Suppressor macrophage (primary cell): Measurements from ENCODE around the gene NBEA.

Experiments
- DNase-seq, 4 experiments: peaks; one replicate each; pipeline ENCODE4 v3.0.0-alpha.2; 2020 to 2022

NBEA gene

DNA sequence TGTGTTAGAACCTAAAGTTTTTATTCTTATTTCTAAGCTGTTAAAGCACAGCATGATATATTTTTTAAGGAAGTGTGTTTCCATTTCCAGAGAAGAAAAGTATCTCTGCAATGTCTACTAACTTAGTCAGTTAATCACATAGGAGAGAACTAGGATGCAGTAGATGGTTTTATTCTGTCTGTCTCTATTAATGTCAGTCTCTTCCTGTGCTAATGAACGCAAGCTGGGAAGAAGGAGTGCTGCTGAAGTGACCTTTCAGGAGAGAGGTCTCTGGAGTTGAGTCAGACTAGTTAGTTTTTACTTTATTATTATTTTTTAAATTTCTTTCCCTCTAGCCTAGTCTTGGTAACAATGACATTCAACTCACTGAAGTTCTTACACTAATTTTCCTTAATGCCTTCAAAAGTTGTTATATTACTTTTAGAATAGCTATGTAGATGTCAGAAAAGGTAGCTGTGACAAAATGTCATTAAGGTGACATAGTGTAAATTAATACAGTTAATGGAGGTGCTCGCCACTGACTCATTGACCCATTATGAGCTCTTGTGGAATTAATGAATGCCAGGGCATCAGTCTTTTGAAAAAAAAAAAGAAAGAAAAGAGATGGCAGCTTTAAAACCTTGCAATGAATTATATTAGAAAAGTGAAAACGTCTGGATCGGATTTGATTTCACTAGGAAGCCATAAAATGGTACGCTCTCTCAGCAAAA is 654.4 kb downstream of the NBEA start:
- no peak for DNase-seq

- DNase-seq = no peak
These were observed 655.4 kb downstream of the NBEA start for GRCh38 chr13:35597451-35597850.

GRCh38 chr13:35598233-35598632 is 656.2 kb downstream of the NBEA start:
- no peak for DNase-seq

GRCh38 chr13:35598790-35599369 is 656.8 kb downstream of the NBEA start:
- DNase-seq = no peak

- DNase-seq = no peak
These were observed 657.3 kb downstream of the NBEA start for GRCh38 chr13:35599384-35599783.

DNA sequence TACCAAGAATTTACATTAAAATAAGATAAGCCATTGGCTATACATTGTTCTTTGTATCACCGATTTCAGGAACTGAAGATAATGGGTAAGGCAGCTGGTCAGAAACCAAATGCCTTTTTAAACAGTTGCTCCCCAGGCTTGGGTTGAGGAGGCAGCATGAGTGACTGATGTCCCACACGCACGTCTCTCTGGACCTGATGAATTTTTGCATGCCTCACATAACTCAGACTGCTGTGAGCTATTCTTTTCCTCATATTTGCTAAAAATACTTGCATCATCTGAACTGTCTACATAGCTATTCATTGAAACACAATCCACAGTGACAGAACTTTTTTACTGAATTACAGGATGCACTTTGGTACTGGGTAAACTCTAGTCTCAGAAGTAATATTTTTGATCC is 658.1 kb downstream of the NBEA start:
- DNase-seq = no peak

- no peak for DNase-seq
These were observed 661.7 kb downstream of the NBEA start for GRCh38 chr13:35603593-35604285.

- no peak for DNase-seq
These were observed 672.6 kb downstream of the NBEA start for GRCh38 chr13:35614666-35615065.

DNA sequence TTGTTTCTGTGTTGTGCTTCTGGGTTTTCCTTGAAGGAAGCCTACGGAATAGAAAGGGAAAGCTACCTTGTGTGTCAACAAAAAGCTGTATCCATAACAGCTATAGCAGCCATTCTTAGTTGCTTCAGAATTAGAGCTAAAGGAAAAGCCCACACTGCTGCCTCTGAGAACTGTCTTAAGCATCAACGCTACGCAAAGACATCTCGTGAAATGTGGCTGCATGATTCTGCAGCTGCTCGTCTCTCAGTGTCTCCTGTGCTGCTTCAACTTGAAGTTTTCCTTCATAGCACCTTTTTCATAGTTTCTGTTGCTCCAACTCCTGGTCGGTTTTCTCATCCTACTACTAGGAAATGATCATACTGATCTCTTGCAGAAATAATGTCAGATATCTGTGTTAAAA is 675.4 kb downstream of the NBEA start:
- no peak for DNase-seq

DNA sequence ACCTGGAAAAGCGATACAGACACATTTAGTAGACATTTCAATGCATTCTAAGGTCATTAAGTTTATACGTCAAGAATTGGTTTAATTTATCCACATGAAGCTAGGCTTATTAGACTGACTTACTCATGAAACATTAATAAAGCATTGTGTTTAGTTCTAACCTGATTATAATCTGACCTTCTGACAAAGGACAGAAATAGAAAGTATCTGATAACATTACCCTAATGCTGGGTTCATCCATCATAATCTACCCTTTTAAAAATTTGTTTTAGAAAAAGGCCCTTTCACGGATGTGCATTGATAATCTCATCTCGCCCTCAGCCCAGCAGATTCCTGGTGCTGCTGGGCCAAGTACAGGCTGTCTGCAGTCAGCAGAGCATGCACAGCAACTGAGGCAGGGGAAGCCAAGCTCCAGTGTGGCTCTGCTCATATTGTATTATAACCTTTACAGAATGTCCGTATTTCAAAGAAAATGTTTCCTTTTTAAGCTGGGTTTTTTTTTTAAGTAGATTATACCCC is 676.6 kb downstream of the NBEA start:
- no peak for DNase-seq

- DNase-seq = peak in 1 of 4 experiments; percentile 2
These were observed 679.9 kb downstream of the NBEA start for GRCh38 chr13:35621989-35622388.

- no peak for DNase-seq
These were observed 687.0 kb downstream of the NBEA start for GRCh38 chr13:35629026-35629425.

DNA sequence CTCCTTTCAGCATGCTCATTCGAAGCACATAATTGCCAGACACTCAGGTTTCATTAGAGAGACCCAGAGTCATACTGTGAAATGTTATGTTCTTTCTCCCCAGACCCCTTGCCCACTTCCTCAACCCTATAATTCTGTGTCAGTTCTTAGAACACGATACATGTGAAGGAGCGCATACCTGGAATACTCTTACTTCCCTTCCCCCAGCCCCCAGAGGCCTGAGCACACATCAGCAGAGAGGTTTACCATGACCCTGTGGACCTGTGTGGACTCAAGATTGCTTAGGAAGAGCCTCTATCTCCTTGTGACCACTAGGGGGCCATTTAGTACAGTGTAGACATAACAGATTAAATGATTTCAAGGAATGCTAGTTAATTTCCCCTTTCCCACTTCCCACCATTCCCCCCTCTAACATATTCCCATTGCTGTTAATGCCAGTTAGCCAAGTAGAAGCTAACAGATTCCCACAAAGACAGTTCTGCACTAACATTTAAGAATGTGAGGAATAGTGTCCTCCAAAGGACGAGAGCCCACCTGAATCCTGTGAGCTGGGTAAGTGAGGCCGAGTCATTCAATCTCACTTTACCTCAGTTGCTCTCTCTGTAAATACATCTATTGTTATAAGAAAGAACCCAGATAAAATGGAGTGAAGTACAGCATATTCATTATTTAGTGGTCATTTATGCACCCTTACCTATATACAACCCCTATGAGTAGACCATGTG is 688.6 kb downstream of the NBEA start:
- peak; percentile 7 to 69 (median 40) for DNase-seq

- no peak for DNase-seq
These were observed 689.6 kb downstream of the NBEA start for GRCh38 chr13:35631666-35632065.

- no peak for DNase-seq
These were observed 701.6 kb downstream of the NBEA start for GRCh38 chr13:35643625-35644024.

GRCh38 chr13:35646056-35646774 is 704.1 kb downstream of the NBEA start:
- no peak for DNase-seq

DNA sequence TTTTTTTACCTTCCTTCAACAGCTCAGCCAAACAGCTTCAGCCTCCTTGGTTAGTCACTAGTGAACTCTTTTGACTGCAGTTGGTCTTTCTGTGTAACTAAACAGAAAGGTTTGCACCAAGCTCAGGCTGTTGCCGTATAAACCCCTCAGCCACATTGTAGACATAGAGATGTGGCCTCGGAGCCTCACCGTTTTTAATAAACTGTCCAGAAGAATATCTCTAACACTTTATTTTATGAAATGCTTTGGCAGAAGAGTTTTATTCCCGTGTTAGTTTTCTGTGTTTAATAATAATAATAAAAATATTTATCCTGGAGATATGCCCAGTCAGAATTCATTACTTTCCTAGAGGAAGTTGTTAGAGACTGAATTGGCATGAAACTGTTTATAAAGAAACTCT is 706.1 kb downstream of the NBEA start:
- DNase-seq = no peak

DNA sequence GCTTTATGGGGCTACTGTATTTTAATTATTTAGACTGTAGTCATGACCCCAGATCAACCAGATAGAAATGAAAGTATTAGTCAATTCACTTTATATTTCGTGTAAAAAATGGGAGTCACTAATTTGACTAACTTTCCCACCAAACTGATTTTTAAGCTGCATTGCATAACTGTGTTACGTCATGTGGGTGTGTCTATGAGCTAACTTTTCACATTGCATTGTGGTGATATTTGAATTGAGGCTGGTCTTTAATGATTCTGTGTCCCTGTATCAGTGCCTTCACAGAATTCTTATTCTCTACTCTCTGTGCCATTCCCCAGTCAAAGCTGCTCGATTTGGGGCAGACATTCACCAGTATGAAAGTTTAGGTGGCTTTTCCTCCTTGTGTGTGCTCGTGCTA is 707.1 kb downstream of the NBEA start:
- DNase-seq = no peak

- DNase-seq = no peak
These were observed 717.7 kb downstream of the NBEA start for GRCh38 chr13:35659796-35660195.

- DNase-seq = no peak
These were observed 722.7 kb downstream of the NBEA start for GRCh38 chr13:35664747-35665146.

- DNase-seq = no peak
These were observed 727.3 kb downstream of the NBEA start for GRCh38 chr13:35669321-35669720.

DNA sequence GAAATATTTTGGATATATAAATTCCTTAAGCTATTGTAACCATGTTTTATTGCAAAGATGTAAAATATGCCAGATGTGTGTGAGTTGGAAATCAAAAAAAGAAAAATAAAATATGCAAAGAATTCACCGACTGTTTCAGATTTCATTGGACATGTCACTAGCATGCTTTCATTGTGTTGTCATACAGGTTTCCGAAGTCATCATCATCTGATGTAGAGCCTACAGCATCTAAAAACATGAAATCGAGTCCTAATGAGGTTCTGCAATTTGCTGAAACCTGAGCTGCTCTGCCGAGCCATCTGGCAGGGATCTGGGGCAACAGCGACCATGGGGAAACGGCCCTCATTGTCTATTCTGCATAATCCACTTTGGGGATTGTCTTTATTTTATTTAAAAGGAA is 730.5 kb downstream of the NBEA start:
- DNase-seq = no peak
